Stimulated activated CD8-positive, alpha-beta memory T cell treated with anti-CD3 and anti-CD28 coated beads, Interleukin-2, amount 100 ng/mL, for 48 hours (primary cell): ENCODE measurements around the gene MTMR4.
"Not testable (repeated sequence)": the region's sequence is repeated elsewhere in the genome, so short reads cannot be mapped to it uniquely, and the experiment has no call there.

Experiments used
- DNase-seq, 2 donors: peaks; one replicate each; pipeline ENCODE4 v3.0.0-alpha.2; 2020; ENCODE audit warnings: low read depth in 2 of 2

Gene MTMR4

DNA sequence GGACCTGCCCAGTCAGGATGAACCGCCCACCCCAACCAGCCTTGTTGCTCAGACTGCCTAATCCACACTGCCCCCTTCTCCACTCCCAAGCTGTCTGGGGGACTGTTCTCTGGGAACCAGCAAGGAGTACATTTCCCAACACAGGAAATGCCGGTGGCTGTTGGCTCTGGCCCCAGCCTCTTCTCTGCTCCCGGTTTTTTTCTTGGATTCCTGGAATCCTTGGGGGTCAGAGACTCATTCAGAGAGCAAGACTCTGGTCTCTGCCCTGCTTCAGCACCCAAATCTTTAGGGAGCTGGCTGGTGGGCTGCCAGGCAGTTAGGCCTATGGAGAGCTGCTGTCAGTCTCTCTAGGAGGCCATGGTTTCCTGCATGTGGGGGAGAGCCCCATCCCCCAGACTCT lies 10.8 kb upstream of the MTMR4 start:
- DNase-seq: no peak

DNA sequence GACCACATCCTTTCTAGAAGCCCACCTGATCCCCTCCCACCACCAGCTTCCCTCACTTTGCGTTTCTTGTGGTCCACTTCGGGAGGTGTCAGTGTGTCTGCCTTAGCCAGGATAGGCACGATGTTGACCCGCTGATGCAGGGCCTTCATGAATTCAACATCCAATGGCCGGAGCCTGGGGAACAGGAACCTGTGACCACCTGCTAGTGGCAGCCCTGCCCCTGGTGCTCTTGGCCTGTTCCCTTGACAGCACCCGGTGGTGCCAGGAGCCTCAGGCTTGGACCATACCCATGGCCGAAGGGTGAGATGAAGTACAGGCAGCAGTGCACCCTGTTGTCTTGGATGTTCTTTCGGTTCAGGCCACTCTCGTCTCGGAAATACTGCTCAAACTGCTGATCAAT lies 7.2 kb upstream of the MTMR4 start:
- no peak for DNase-seq

GRCh38 chr17:58520843-58521430 lies 6.5 kb upstream of the MTMR4 start:
- DNase-seq: no peak

GRCh38 chr17:58517928-58518609 lies 3.6 kb upstream of the MTMR4 start:
- DNase-seq: peak; percentile 98 to 99

DNA sequence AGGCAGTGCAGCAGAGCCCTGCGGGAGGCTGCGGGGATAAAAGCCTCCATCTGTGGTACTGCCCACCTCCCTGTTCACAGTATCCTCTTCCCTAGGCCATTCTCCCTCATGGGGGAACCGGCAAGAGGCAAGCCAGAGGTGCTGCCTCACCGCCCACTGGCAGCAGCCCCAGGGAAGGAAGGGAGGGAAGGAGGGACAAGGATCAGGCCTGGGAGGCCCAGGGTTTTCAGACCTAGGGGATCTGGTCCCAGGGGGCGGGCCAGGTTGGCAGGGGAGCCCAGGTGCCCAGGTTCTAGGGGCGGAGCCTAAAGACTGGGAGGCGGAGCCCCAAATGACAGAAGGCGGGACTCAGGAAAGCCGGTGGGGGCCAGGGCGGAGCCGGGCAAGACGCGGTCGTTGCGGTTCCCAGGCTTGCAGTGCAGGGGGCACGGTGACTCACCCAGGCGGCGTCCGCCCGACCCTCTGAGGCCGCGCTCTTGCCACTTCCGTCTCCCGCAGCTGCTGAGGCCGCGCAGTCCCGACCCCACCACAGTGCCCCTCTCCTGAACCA lies 3.0 kb upstream of the MTMR4 start:
- DNase-seq: no peak

- no peak for DNase-seq
These were observed 2.4 kb upstream of the MTMR4 start for GRCh38 chr17:58516644-58517377.

GRCh38 chr17:58515286-58515685 lies 848 bp upstream of the MTMR4 start:
- no peak for DNase-seq

DNA sequence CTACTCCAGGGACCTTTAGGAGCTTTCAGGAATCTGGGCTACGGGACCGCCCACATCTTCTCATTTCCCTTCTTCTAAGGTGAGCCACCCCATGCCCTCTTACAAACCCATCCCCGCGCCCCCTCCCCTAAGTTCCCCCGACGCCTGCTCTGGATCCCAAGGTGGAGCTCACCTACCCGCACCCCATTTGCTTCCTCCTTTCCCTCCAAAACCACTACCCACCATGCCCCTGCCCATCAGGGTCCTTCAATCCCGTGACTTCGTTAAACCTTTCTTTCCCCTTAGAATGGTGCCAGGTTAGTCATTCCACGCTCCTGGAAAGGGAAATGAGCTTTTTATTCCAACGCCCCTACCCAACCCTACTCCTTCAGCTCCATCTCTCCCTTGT lies 326 bp upstream of the MTMR4 start:
- DNase-seq: no peak

GRCh38 chr17:58513267-58513964 lies 1.0 kb downstream of the MTMR4 start:
- DNase-seq: peak in 1 of 2 donors; percentile 43

DNA sequence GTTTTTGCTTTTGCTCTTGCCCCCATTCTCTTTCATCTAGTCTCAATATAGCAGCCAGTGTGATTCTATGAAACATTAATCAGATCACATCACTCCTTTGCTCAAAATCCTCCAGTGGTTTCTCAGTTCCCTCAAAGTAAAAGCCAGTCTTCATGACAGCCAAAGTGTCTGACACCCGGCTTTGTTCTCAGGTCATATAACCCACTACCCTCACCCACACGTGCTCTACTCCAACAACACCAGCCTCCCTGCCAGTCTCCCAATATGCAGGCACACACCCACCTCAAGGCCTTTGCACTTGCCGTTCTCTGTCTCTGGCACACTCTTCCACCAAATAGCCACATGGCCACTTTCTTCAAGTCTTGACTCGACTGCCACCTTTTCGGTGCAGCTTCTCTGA lies 4.4 kb downstream of the MTMR4 start:
- DNase-seq: no peak

GRCh38 chr17:58508341-58509067 lies 5.9 kb downstream of the MTMR4 start:
- no peak for DNase-seq

DNA sequence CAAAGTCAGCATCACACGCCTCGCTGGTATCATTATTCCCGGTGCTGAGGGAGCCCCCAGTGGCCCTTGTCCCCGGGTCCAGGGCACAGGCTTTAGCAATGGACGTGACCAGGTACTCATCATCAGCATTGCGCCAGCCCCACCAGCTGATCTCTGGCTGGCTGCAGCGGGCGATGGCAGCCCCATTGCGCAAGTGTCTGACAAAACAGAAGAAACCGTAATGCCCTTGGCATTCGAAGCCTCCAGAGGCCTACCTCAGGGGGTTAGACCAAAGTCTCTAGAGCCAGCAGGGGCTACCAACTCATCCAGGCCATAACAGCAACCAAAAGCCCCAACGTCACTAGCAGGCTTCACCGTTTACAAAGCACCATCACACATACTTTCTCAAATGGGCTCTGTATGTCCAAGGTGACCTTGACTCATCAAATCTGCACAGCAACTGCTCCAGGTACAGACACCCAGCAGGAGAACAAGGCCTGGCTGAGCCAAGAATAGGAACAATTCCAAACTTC lies 7.3 kb downstream of the MTMR4 start:
- no peak for DNase-seq

DNA sequence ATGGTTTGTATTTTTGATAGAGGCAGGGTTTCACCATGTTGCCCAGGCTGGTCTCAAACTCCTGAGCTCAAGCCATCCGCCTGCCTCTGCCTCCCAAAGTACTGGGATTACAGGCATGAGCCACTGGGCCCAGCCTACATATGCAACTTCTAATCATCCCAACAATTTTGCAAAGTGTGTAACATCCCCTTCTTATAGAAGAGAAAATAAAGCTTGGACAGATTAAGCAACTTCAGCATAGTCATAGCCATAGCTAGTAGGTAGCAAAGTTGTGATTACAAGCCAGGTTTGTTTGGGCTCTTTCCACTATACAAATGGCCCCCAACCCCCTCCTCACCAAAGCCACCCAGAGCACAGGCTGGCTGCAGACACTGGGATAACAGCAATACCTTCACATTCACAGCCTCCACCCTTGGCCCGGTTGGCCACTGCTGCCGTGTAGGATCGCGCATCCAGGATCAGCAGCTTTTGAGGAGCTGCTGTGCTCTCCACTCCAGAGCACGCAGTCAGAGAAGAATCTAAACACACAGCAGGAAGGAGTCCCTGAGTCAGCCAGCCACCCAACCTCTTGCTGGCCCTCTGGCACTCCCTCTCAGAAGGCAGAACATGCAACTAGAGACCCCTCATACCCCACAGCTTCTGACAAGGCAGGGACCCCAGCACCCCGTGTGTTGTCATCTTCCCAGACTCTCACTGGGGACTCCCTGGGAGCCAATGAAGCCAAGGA lies 7.9 kb downstream of the MTMR4 start:
- DNase-seq: no peak

- no peak for DNase-seq
These were observed 9.5 kb downstream of the MTMR4 start for GRCh38 chr17:58504826-58505351.

GRCh38 chr17:58503866-58504265 lies 10.6 kb downstream of the MTMR4 start:
- DNase-seq: no peak

DNA sequence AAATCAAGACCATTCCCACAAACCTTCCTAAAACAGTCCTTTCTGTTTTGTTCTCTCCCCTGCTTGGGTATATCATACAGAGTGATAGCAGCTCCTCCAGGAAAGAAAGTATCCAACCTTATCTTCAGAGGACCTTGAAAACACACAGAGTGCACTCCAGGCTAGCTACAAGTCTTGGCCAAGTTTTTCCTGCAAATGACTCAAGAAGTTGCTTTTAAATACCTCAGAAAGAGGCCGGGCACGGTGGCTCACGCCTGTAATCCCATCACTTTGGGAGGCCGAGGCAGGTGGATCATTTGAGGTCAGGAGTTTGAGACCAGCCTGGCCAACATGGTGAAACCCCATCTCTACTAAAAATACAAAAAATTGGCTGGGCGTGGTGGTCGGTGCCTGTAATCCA lies 11.3 kb downstream of the MTMR4 start:
- DNase-seq: not testable (repeated sequence)

DNA sequence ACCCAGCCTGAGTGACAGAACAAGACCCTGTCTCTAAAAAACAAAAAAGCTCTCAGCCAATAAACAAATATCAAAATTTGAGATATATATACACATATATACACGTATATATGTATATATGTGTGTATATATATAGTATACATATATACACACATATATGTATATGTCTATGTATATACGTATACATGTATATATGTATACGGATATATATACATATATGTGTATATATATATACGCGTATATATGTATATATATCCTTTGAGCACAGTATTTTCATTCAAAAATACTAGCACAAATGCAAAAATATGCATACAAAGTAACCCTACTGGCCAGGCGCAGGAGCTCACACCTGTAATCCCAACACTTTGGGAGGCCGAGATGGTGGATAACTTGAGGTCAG lies 13.0 kb downstream of the MTMR4 start:
- DNase-seq: no peak

- no peak for DNase-seq
These were observed 16.1 kb downstream of the MTMR4 start for GRCh38 chr17:58498177-58498828.

- DNase-seq: no peak
These were observed 20.9 kb downstream of the MTMR4 start for GRCh38 chr17:58493506-58493905.
